Ovary (tissue), 9 donors: ENCODE results near the gene NDEL1. TPM values are rescaled to one million over a fixed set of nuclear protein-coding genes. Genes with fewer than 3 reads are reported as not detected.

Experiments
- DNase-seq, 5 donors: peaks; one replicate each; pipeline ENCODE4 v3.0.0-alpha.2; 2019 to 2020
- H3K27ac ChIP-seq, 2 donors: fragments of 200-600 bp; one replicate each; pipeline versions ENCODE4 v1.5.1 to v1.8.0; 2019 to 2022
- H3K27me3 ChIP-seq: fragments of 200-600 bp; one replicate; pipeline ENCODE4 v1.8.0; 2022
- H3K36me3 ChIP-seq: fragments of 200-600 bp; sonication (generic); one replicate; pipeline ENCODE4 v1.5.1; 2019
- H3K4me1 ChIP-seq: one replicate; pipeline ENCODE4 v1.8.1; 2013; ENCODE audit warnings: mild to moderate bottlenecking, moderate library complexity; ENCODE audit not compliant: insufficient read depth
- H3K4me3 ChIP-seq: fragments of 200-600 bp; sonication (generic); one replicate; pipeline ENCODE4 v1.5.1; 2017
- H3K9me3 ChIP-seq, 2 donors: fragments of 200-600 bp in 1 of 2; sonication (generic) in 1 of 2; one replicate each; pipeline versions ENCODE4 v1.5.1 to v1.8.1; 2013 to 2019; ENCODE audit warnings: mild to moderate bottlenecking in 1 of 2, moderate library complexity in 1 of 2
- EP300 ChIP-seq: sonication (generic); formaldehyde crosslinking; IDR thresholded peaks from one replicate; pipeline ENCODE4 v1.6.1; 2017; ENCODE audit warnings: antibody characterized with exemption
- POLR2A ChIP-seq: fragments of 450-650 bp; IDR thresholded peaks from one replicate; pipeline ENCODE4 v1.6.1; 2017; ENCODE audit warnings: antibody characterized with exemption, mild to moderate bottlenecking, moderate library complexity
- WGBS, 3 donors: extraction: QIAGEN DNeasy Blood & Tissue Kit in 1 of 3; methylation state at CpG; one replicate each; pipeline versions ENCODE4 v1.1.5 to v1.1.7; 2013 to 2017; 5-methylcytosine and 5-hydroxymethylcytosine counted together
- intact Hi-C, 4 donors: fragments of 100-400 bp; cut with DNase I; formaldehyde crosslinking; loops; one replicate each; pipeline versions ENCODE4 v1.11.0 to v1.15.1; 2022 to 2023
- polyA plus RNA-seq, 2 donors: library from polyadenylated mRNA; stranded (reverse); fragments of 200-250 nt in 1 of 2; fragments of 350-450 nt in 1 of 2; fragmentation: Illumina TruSeq in 1 of 2; extraction: RNeasy Lipid Tissue Mini Kit (QIAGEN cat#74804) in 1 of 2; gene quantifications; one replicate each; pipeline ENCODE4 v1.2.3, GENCODE V29; 2013 to 2014
- total RNA-seq, 7 donors: library from RNA; depleted of rRNA in 2 of 7; stranded (reverse); fragments of >200 nt in 2 of 7; fragmentation: NEBNext Ultra II Directional in 3 of 7; extraction: Animal tissue kit (Norgen Biotek cat#: 25700) in 3 of 7; gene quantifications; one replicate each; pipeline versions ENCODE4 v1.1.0 to v1.2.4, GENCODE V29; 2016 to 2023
- TF ChIP-seq, protein P1 (sequence below), 3 donors: fragments of 450-650 bp in 2 of 3; fragments of 200-600 bp in 1 of 3; IDR thresholded peaks; one replicate each; pipeline versions ENCODE4 v1.5.1 to v1.8.0; 2016 to 2022; ENCODE audit warnings: antibody characterized with exemption in 3 of 3, mild to moderate bottlenecking in 1 of 3
- donor health status: DM: no; HTN: no; CAD: no; lungs with moderate emphysema.
- donor health status: DM: no; HTN: no; CAD: no.
- donor health status: Bipolar disorder and iron deficiency.
- donor health status: DM: yes; HTN: yes; CAD: no.
- donor health status: DM: no; HTN: no; CAD: no.
- donor health status: DM: yes; HTN: yes; CAD: no.

NDEL1 gene
- total and polyA plus RNA-seq, 9 donors = 36.7 to 86.5 (median 63.2) TPM

DNA sequence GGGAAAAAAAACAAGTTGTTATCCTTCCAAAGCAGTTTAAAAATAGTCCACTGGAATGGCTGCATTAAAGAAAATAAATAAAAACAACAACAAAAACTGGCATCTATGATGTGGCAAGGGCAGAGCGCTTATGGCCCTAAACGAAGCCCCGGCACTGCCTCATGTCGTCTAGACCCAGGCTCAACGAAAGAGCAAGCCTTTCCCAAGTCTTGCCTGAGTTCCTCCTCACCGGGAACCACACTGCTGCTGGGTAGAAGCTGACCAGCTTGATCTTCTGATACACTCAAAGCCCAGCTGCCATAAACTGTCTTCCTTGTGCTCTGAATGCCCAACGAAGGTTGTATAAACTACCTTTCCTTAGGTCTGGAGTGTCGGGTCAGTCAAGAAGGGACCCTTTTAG is 37.0 kb downstream of the NDEL1 start:
- Histone ChIP-seq H3K9me3 (no peaks in the 10 kb centered on the region), H3K27ac (no peak overlapping the region), H3K36me3 (no peaks in the 10 kb centered on the region), H3K4me3 (no peak overlapping the region), H3K27me3 (no peaks in the 10 kb centered on the region), H3K4me1 (peaks cover 10% of the 10 kb centered on the region)
- TF ChIP-seq, protein P1, sequence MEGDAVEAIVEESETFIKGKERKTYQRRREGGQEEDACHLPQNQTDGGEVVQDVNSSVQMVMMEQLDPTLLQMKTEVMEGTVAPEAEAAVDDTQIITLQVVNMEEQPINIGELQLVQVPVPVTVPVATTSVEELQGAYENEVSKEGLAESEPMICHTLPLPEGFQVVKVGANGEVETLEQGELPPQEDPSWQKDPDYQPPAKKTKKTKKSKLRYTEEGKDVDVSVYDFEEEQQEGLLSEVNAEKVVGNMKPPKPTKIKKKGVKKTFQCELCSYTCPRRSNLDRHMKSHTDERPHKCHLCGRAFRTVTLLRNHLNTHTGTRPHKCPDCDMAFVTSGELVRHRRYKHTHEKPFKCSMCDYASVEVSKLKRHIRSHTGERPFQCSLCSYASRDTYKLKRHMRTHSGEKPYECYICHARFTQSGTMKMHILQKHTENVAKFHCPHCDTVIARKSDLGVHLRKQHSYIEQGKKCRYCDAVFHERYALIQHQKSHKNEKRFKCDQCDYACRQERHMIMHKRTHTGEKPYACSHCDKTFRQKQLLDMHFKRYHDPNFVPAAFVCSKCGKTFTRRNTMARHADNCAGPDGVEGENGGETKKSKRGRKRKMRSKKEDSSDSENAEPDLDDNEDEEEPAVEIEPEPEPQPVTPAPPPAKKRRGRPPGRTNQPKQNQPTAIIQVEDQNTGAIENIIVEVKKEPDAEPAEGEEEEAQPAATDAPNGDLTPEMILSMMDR (IDR thresholded peaks at IDR 0.05) = no peak
- no peak for TF ChIP-seq EP300
- TF ChIP-seq POLR2A = no peak
- intact Hi-C loops = no loop called here
- no peak for DNase-seq
- 91 to 93% (median 92%) methylated on average over 8 of the region's 8 CpGs for WGBS, 3 donors

DNA sequence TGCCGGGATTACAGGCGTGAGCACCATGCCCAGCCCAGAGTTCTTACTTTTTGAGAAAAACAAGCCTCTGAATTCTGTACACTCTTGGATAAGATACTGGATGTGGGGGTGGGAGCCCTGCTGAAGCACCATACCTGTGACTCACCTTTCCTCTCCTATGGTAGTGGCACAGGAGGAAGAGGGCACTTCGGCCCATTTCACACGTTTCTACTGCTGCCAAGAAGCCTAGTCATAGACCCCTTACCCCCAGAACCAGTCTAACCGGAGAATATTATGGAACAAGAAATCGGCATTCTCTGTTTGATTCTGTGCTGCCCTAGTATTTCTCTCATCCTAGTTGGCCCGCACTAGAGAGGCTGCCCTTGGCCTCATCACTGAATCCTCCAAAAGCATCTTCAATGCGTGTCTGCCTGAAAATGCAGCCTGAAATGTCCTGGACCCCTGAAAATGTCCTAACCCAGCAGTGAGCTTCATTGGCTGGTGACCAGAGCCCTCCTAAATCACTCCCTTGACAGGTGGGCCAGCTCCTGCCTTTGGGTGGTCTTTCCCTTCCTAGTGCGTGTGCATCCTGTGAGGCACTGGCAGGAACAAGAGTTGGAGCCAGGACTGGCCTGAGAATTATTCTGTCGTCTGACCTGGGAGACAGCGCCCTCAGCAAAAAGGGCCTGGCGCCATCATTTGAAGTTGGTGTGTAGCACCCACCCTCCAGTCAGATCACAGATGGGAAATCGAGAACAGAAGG is 37.9 kb downstream of the NDEL1 start:
- 88 to 91% (median 90%) methylated on average over 13 of the region's 13 CpGs for WGBS, 3 donors
- no peaks in the 10 kb centered on the region for H3K27me3 ChIP-seq
- H3K36me3 ChIP-seq = no peaks in the 10 kb centered on the region
- TF ChIP-seq POLR2A (no peak), EP300 (no peak)
- TF ChIP-seq, protein P1 (IDR thresholded peaks at IDR 0.05) = no peak
- H3K4me1 ChIP-seq = peaks cover 10% of the 10 kb centered on the region
- H3K4me3 ChIP-seq = no peak overlapping the region
- no peak for DNase-seq
- intact Hi-C loops = no loop called here
- no peaks in the 10 kb centered on the region for H3K9me3 ChIP-seq
- H3K27ac ChIP-seq = no peak overlapping the region

- 83 to 90% (median 86%) methylated on average over 15 of the region's 15 CpGs for WGBS, 3 donors
- Histone ChIP-seq H3K27me3 (no peaks in the 10 kb centered on the region), H3K4me3 (no peak overlapping the region), H3K4me1 (peaks cover 15% of the 10 kb centered on the region), H3K36me3 (no peaks in the 10 kb centered on the region), H3K27ac (no peak overlapping the region), H3K9me3 (no peaks in the 10 kb centered on the region)
- TF ChIP-seq POLR2A = no peak
- TF ChIP-seq, protein P1 (IDR thresholded peaks at IDR 0.05) = no peak
- TF ChIP-seq EP300 = no peak
- intact Hi-C loops = no loop called here
- DNase-seq = no peak
Measured at GRCh38 chr17:8474826-8475225, 39.1 kb downstream of the NDEL1 start.

DNA sequence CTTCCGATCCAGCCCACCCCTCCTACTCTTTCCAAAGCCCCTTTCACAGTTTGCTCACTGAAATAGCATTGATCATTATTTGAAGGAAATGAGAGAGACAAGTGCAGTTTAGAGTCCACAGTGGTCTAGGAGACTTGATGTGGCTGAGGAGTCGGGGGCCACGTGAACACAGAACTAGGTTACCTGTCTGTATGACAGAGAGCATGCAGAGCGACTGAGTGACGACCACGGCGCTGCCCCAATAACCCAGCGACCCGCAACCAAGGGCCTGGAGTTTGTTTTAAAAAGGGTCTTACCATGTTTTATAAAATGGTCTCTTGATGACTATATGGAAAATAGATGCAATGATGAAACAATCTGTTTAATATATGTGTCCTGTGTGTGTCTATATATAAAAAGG is 39.5 kb downstream of the NDEL1 start:
- H3K27me3 ChIP-seq = no peaks in the 10 kb centered on the region
- intact Hi-C loops = no loop called here
- no peaks in the 10 kb centered on the region for H3K9me3 ChIP-seq
- DNase-seq = no peak
- H3K4me3 ChIP-seq = no peak overlapping the region
- H3K36me3 ChIP-seq = no peaks in the 10 kb centered on the region
- 95 to 96% (median 96%) methylated on average over 9 of the region's 9 CpGs for WGBS, 3 donors
- peaks cover 15% of the 10 kb centered on the region for H3K4me1 ChIP-seq
- TF ChIP-seq POLR2A (no peak), EP300 (no peak)
- TF ChIP-seq, protein P1 (IDR thresholded peaks at IDR 0.05) = no peak
- no peak overlapping the region for H3K27ac ChIP-seq
